Astrocyte (in vitro differentiated cells and primary cell): ENCODE results near the gene PAQR6. TPM values are rescaled to one million over a fixed set of nuclear protein-coding genes. Genes with fewer than 3 reads are reported as not detected.

Experiments used
- DNase-seq: peaks from one replicate; pipeline ENCODE4 v3.0.0-alpha.2; 2010; ENCODE audit warnings: low read depth
- FAIRE-seq: peaks from 2 replicates; lab custom pipeline; 2011; peaks lifted over from hg19 to GRCh38; lab: Jason Lieb, UNC
- H2AFZ ChIP-seq: 2 replicates; pipeline ENCODE4 v1.6.0; 2012; ENCODE audit warnings: low read depth, low read length, inconsistent platforms
- H3K27ac ChIP-seq: 2 replicates; pipeline ENCODE4 v1.5.1; 2011; ENCODE audit warnings: low read depth, low read length, inconsistent platforms
- H3K27me3 ChIP-seq: 2 replicates; pipeline ENCODE4 v1.6.0; 2011; ENCODE audit warnings: low read length, inconsistent platforms; ENCODE audit not compliant: insufficient read depth
- H3K36me3 ChIP-seq: 2 replicates; pipeline ENCODE4 v1.5.1; 2011; ENCODE audit warnings: low read length, inconsistent platforms; ENCODE audit not compliant: insufficient read depth
- H3K4me1 ChIP-seq: 2 replicates; pipeline ENCODE4 v1.5.1; 2011; ENCODE audit warnings: low read length, inconsistent platforms; ENCODE audit not compliant: insufficient read depth
- H3K4me2 ChIP-seq: 2 replicates; pipeline ENCODE4 v1.6.0; 2012; ENCODE audit warnings: low read length, inconsistent platforms
- H3K4me3 ChIP-seq: 2 replicates; pipeline ENCODE4 v1.5.1; 2011; ENCODE audit warnings: low read depth, mild to moderate bottlenecking, low read length, inconsistent platforms; ENCODE audit not compliant: insufficient read depth
- H3K79me2 ChIP-seq: 2 replicates; pipeline ENCODE4 v1.6.0; 2012; ENCODE audit warnings: mild to moderate bottlenecking, low read length, inconsistent platforms; ENCODE audit not compliant: insufficient read depth
- H3K9ac ChIP-seq: 2 replicates; pipeline ENCODE4 v1.6.0; 2012; ENCODE audit warnings: mild to moderate bottlenecking, low read length, inconsistent platforms
- H3K9me3 ChIP-seq: 2 replicates; pipeline ENCODE4 v1.5.1; 2012; ENCODE audit warnings: low read depth, mild to moderate bottlenecking, low read length, inconsistent platforms; ENCODE audit not compliant: insufficient read depth
- H4K20me1 ChIP-seq: 2 replicates; pipeline ENCODE4 v1.6.0; 2012; ENCODE audit warnings: low read length, inconsistent platforms; ENCODE audit not compliant: insufficient read depth
- H3K27ac Mint-ChIP-seq: one replicate; pipeline ENCODE4 v1.8.0; 2021; ENCODE audit warnings: mild to moderate bottlenecking, mixed read lengths; ENCODE audit not compliant: unreplicated experiment
- H3K27me3 Mint-ChIP-seq: one replicate; pipeline ENCODE4 v1.8.0; 2021; ENCODE audit warnings: low read depth, mixed read lengths; ENCODE audit not compliant: unreplicated experiment
- H3K36me3 Mint-ChIP-seq: one replicate; pipeline ENCODE4 v1.8.0; 2021; ENCODE audit warnings: low read depth, mixed read lengths; ENCODE audit not compliant: unreplicated experiment
- H3K4me1 Mint-ChIP-seq: one replicate; pipeline ENCODE4 v1.8.0; 2021; ENCODE audit warnings: low read depth, mixed read lengths; ENCODE audit not compliant: unreplicated experiment
- H3K4me3 Mint-ChIP-seq: one replicate; pipeline ENCODE4 v1.8.0; 2021; ENCODE audit warnings: mild to moderate bottlenecking, moderate library complexity, mixed read lengths; ENCODE audit not compliant: unreplicated experiment
- H3K9me3 Mint-ChIP-seq: one replicate; pipeline ENCODE4 v1.8.0; 2021; ENCODE audit warnings: mild to moderate bottlenecking, mixed read lengths; ENCODE audit not compliant: unreplicated experiment
- EZH2 ChIP-seq: IDR thresholded peaks from 2 replicates; pipeline ENCODE4 v1.6.1; 2012; ENCODE audit warnings: mild to moderate bottlenecking, low read length, inconsistent platforms; ENCODE audit not compliant: insufficient read depth
- total RNA-seq: library from RNA; stranded (reverse); gene quantifications from 2 replicates; pipeline ENCODE4 v1.2.1, GENCODE V29; 2021
- TF ChIP-seq, protein P1 (sequence below): IDR thresholded peaks from 2 replicates; pipeline ENCODE4 v1.5.1; 2011; ENCODE audit warnings: low read depth, mild to moderate bottlenecking, inconsistent platforms, low read length, moderate library complexity; ENCODE audit not compliant: insufficient read depth

Gene PAQR6
- total RNA-seq, 1 donor from 2014 or later, result 7.2 TPM

- H4K20me1 ChIP-seq, result no peaks in the 10 kb centered on the region
- H3K36me3 Mint-ChIP-seq, result peaks cover 7% of the 10 kb centered on the region
- no peaks in the 10 kb centered on the region for H3K79me2 ChIP-seq
- H3K27ac ChIP-seq, result no peak overlapping the region
- H3K9me3 ChIP-seq, result no peaks in the 10 kb centered on the region
- H2AFZ ChIP-seq, result no peak overlapping the region
- no peak overlapping the region for H3K9ac ChIP-seq
- H3K27me3 Mint-ChIP-seq, result no peaks in the 10 kb centered on the region
- H3K4me2 ChIP-seq, result no peak overlapping the region
- TF ChIP-seq, protein P1, sequence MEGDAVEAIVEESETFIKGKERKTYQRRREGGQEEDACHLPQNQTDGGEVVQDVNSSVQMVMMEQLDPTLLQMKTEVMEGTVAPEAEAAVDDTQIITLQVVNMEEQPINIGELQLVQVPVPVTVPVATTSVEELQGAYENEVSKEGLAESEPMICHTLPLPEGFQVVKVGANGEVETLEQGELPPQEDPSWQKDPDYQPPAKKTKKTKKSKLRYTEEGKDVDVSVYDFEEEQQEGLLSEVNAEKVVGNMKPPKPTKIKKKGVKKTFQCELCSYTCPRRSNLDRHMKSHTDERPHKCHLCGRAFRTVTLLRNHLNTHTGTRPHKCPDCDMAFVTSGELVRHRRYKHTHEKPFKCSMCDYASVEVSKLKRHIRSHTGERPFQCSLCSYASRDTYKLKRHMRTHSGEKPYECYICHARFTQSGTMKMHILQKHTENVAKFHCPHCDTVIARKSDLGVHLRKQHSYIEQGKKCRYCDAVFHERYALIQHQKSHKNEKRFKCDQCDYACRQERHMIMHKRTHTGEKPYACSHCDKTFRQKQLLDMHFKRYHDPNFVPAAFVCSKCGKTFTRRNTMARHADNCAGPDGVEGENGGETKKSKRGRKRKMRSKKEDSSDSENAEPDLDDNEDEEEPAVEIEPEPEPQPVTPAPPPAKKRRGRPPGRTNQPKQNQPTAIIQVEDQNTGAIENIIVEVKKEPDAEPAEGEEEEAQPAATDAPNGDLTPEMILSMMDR, result no peak
- TF ChIP-seq EZH2, result no peak
- peaks cover 4% of the 10 kb centered on the region for H3K36me3 ChIP-seq
- H3K4me3 Mint-ChIP-seq, result no peak overlapping the region
- FAIRE-seq (no peak), DNase-seq (no peak)
- H3K9me3 Mint-ChIP-seq, result no peaks in the 10 kb centered on the region
- peaks cover 13% of the 10 kb centered on the region for H3K4me1 Mint-ChIP-seq
- H3K27me3 ChIP-seq, result no peaks in the 10 kb centered on the region
- no peak overlapping the region for H3K4me3 ChIP-seq
- no peak overlapping the region for H3K27ac Mint-ChIP-seq
- peaks cover 16% of the 10 kb centered on the region for H3K4me1 ChIP-seq
These were observed 17.9 kb downstream of the PAQR6 start for GRCh38 chr1:156229809-156230472.

- Histone ChIP-seq H4K20me1 (peaks cover under 1% of the 10 kb centered on the region), H3K36me3 (peaks cover 7% of the 10 kb centered on the region), H3K9ac (no peak overlapping the region), H3K27me3 (no peaks in the 10 kb centered on the region), H3K4me3 (no peak overlapping the region), H2AFZ (no peak overlapping the region), H3K4me2 (no peak overlapping the region), H3K9me3 (no peaks in the 10 kb centered on the region), H3K79me2 (no peaks in the 10 kb centered on the region), H3K27ac (no peak overlapping the region), H3K4me1 (peaks cover 11% of the 10 kb centered on the region)
- DNase-seq, result no peak
- TF ChIP-seq EZH2, result no peak
- TF ChIP-seq, protein P1, result no peak
- H3K4me1 Mint-ChIP-seq, result peaks cover 8% of the 10 kb centered on the region
- no peaks in the 10 kb centered on the region for H3K9me3 Mint-ChIP-seq
- no peak for FAIRE-seq
- H3K27me3 Mint-ChIP-seq, result no peaks in the 10 kb centered on the region
- peaks cover 4% of the 10 kb centered on the region for H3K36me3 Mint-ChIP-seq
- no peak overlapping the region for H3K27ac Mint-ChIP-seq
- no peak overlapping the region for H3K4me3 Mint-ChIP-seq
These were observed 19.4 kb downstream of the PAQR6 start for GRCh38 chr1:156228501-156228900.

GRCh38 chr1:156226782-156227181, 21.1 kb downstream of the PAQR6 start:
- no peak overlapping the region for H3K4me2 ChIP-seq
- H3K4me3 Mint-ChIP-seq, result no peak overlapping the region
- H3K4me3 ChIP-seq, result no peak overlapping the region
- H3K36me3 Mint-ChIP-seq, result peaks cover 4% of the 10 kb centered on the region
- peaks cover 9% of the 10 kb centered on the region for H3K36me3 ChIP-seq
- peaks cover 12% of the 10 kb centered on the region for H4K20me1 ChIP-seq
- no peak overlapping the region for H3K9ac ChIP-seq
- H2AFZ ChIP-seq, result no peak overlapping the region
- FAIRE-seq, result no peak
- TF ChIP-seq EZH2, result no peak
- TF ChIP-seq, protein P1, result no peak
- H3K27me3 Mint-ChIP-seq, result no peaks in the 10 kb centered on the region
- H3K9me3 ChIP-seq, result no peaks in the 10 kb centered on the region
- no peaks in the 10 kb centered on the region for H3K27me3 ChIP-seq
- no peak overlapping the region for H3K27ac ChIP-seq
- H3K79me2 ChIP-seq, result peaks cover 3% of the 10 kb centered on the region
- peaks cover 6% of the 10 kb centered on the region for H3K4me1 Mint-ChIP-seq
- no peak for DNase-seq
- H3K27ac Mint-ChIP-seq, result no peak overlapping the region
- peaks cover 10% of the 10 kb centered on the region for H3K4me1 ChIP-seq
- no peaks in the 10 kb centered on the region for H3K9me3 Mint-ChIP-seq
